Keratinocyte (primary cell): ENCODE results near the gene PRKAA2. TPM values are rescaled to one million over a fixed set of nuclear protein-coding genes. Genes with fewer than 3 reads are reported as not detected.
A peak's percentile ranks its signal among the peaks of the same experiment; 100 is the strongest.

ENCODE experiments used
- DNase-seq: peaks from one replicate; pipeline ENCODE4 v3.0.0-alpha.2; 2011; ENCODE audit warnings: low read depth, missing footprints, low spot score
- FAIRE-seq: peaks from 2 replicates; lab custom pipeline; 2011; peaks lifted over from hg19 to GRCh38; lab: Jason Lieb, UNC
- H2AFZ ChIP-seq: 2 replicates; pipeline ENCODE4 v1.6.0; 2012; ENCODE audit warnings: low read length, control low read depth, inconsistent platforms; ENCODE audit not compliant: control insufficient read depth
- H3K27ac ChIP-seq: 2 replicates; pipeline ENCODE4 v1.5.1; 2011; ENCODE audit warnings: low read length; ENCODE audit not compliant: control insufficient read depth, insufficient read depth
- H3K27me3 ChIP-seq: 3 replicates; pipeline ENCODE4 v1.6.0; 2011; ENCODE audit warnings: low read length; ENCODE audit not compliant: control insufficient read depth, insufficient read depth; ENCODE audit errors: extremely low read depth
- H3K36me3 ChIP-seq, 2 experiments: 2 replicates in 1 of 2; 3 replicates in 1 of 2; pipeline ENCODE4 v1.5.1; 2011; ENCODE audit warnings: low read length in 2 of 2, mild to moderate bottlenecking in 1 of 2; ENCODE audit not compliant: control insufficient read depth in 2 of 2, insufficient read depth in 2 of 2; ENCODE audit errors: extremely low read depth in 1 of 2
- H3K4me1 ChIP-seq: 3 replicates; pipeline ENCODE4 v1.5.1; 2011; ENCODE audit warnings: low read length; ENCODE audit not compliant: control insufficient read depth, insufficient read depth; ENCODE audit errors: extremely low read depth
- H3K4me2 ChIP-seq: 3 replicates; pipeline ENCODE4 v1.6.0; 2011; ENCODE audit warnings: low read depth, low read length; ENCODE audit not compliant: control insufficient read depth, insufficient read depth; ENCODE audit errors: extremely low read depth
- H3K4me3 ChIP-seq, 3 experiments: fragments of 200-600 bp in 1 of 3; sonication (generic) in 1 of 3; 2 replicates in 2 of 3; 3 replicates in 1 of 3; pipeline ENCODE4 v1.5.1; 2011 to 2016; ENCODE audit warnings: low read length in 3 of 3, mild to moderate bottlenecking in 3 of 3, control low read depth in 2 of 3, inconsistent platforms in 1 of 3, low read depth in 1 of 3, mixed read lengths in 1 of 3, mixed run types in 1 of 3, moderate library complexity in 1 of 3; ENCODE audit not compliant: control insufficient read depth in 2 of 3, insufficient read depth in 2 of 3; ENCODE audit errors: extremely low read depth in 1 of 3
- H3K79me2 ChIP-seq: 2 replicates; pipeline ENCODE4 v1.6.0; 2012; ENCODE audit warnings: low read length; ENCODE audit not compliant: control insufficient read depth, insufficient read depth
- H3K9ac ChIP-seq: 3 replicates; pipeline ENCODE4 v1.6.0; 2011; ENCODE audit warnings: low read length; ENCODE audit not compliant: control insufficient read depth, insufficient read depth; ENCODE audit errors: extremely low read depth
- H3K9me1 ChIP-seq: 3 replicates; pipeline ENCODE4 v1.6.0; 2011; ENCODE audit warnings: low read length; ENCODE audit not compliant: control insufficient read depth, insufficient read depth; ENCODE audit errors: extremely low read depth
- H3K9me3 ChIP-seq: 2 replicates; pipeline ENCODE4 v1.5.1; 2012; ENCODE audit warnings: low read depth, low read length; ENCODE audit not compliant: control insufficient read depth
- H4K20me1 ChIP-seq: 3 replicates; pipeline ENCODE4 v1.6.0; 2011; ENCODE audit warnings: low read length; ENCODE audit not compliant: control insufficient read depth, insufficient read depth; ENCODE audit errors: extremely low read depth
- EZH2 ChIP-seq: IDR thresholded peaks from one replicate; pipeline ENCODE4 v1.6.1; 2012; ENCODE audit warnings: inconsistent platforms, mild to moderate bottlenecking, low read length, moderate library complexity
- dilution Hi-C: fragments of 300-500 bp; cut with MboI; formaldehyde crosslinking; loops from one replicate; pipeline ENCODE4 v1.7.0; 2020; ENCODE audit warnings: low sequenced_read_pairs; ENCODE audit not compliant: extremely low pct_ligation_motif_present
- polyA plus RNA-seq, 5 experiments: library from polyadenylated mRNA; depleted of rRNA in 3 of 5; stranded (reverse) in 3 of 5; stranded (forward) in 1 of 5; unstranded in 1 of 5; fragments of >200 nt; gene quantifications; 1 replicate in 1 of 5; 2 replicates in 3 of 5; 3 replicates in 1 of 5; pipeline versions ENCODE4 v1.2.1 to v1.2.3, GENCODE V29; 2011 to 2012; ENCODE audit warnings: missing spikeins in 2 of 5, low read depth in 1 of 5, low replicate concordance in 1 of 5
- TF ChIP-seq, protein P1 (sequence below), 3 experiments: IDR thresholded peaks in 1 of 3; conservative IDR thresholded peaks in 1 of 3; optimal IDR thresholded peaks in 1 of 3; 2 replicates in 2 of 3; 3 replicates in 1 of 3; pipeline versions ENCODE3 to v1.5.1; 2011; ENCODE audit warnings: low read length in 3 of 3, mild to moderate bottlenecking in 3 of 3, moderate library complexity in 2 of 3, control low read depth in 1 of 3, inconsistent platforms in 1 of 3; ENCODE audit not compliant: insufficient read depth in 2 of 3; ENCODE audit errors: extremely low read depth in 1 of 3

PRKAA2 gene
- polyA plus RNA-seq, 1 donor (not counting 4 experiments of a cell fraction or from before 2014, with no cell fraction given): 0.21 TPM

DNA sequence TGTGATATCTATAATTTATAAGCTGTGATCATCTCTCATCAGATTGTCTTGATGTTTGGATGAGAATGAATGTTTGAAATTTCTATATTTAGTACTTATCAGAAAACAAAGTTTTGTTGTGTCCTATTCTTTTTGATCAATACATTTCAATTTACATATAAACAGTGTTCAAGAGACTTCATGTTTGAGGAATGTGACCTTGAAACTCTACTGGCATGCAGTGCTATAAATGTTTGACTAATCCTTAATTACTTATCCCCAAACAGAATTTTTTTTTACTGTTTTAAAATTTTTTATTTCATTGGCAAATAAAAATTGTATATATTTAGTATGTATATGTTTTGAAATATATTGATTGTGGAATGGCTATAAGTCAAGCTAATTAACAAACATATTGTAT is 1.5 kb upstream of the PRKAA2 start:
- H3K9me3 ChIP-seq: no peaks in the 10 kb centered on the region
- DNase-seq: no peak
- H3K9ac ChIP-seq: no peak overlapping the region
- H3K4me1 ChIP-seq: peaks cover 5% of the 10 kb centered on the region
- no peaks in the 10 kb centered on the region for H4K20me1 ChIP-seq
- peaks cover 18% of the 10 kb centered on the region for H3K27me3 ChIP-seq
- no peak overlapping the region for H3K4me2 ChIP-seq
- H3K36me3 ChIP-seq: no peaks in the 10 kb centered on the region
- no peaks in the 10 kb centered on the region for H3K9me1 ChIP-seq
- TF ChIP-seq EZH2: no peak
- TF ChIP-seq, protein P1, sequence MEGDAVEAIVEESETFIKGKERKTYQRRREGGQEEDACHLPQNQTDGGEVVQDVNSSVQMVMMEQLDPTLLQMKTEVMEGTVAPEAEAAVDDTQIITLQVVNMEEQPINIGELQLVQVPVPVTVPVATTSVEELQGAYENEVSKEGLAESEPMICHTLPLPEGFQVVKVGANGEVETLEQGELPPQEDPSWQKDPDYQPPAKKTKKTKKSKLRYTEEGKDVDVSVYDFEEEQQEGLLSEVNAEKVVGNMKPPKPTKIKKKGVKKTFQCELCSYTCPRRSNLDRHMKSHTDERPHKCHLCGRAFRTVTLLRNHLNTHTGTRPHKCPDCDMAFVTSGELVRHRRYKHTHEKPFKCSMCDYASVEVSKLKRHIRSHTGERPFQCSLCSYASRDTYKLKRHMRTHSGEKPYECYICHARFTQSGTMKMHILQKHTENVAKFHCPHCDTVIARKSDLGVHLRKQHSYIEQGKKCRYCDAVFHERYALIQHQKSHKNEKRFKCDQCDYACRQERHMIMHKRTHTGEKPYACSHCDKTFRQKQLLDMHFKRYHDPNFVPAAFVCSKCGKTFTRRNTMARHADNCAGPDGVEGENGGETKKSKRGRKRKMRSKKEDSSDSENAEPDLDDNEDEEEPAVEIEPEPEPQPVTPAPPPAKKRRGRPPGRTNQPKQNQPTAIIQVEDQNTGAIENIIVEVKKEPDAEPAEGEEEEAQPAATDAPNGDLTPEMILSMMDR (optimal IDR thresholded peaks at IDR 0.05 in 1 of 3, IDR thresholded peaks at IDR 0.05 in 1 of 3, conservative IDR thresholded peaks at IDR 0.05 in 1 of 3; ENCODE audit: extremely low read depth in 1 of 3, insufficient read depth in 2 of 3, low read length in 3 of 3): no peak
- dilution Hi-C loops: no loop called here
- H3K79me2 ChIP-seq: no peaks in the 10 kb centered on the region
- no peak overlapping the region for H3K27ac ChIP-seq
- H3K4me3 ChIP-seq: no peak overlapping the region
- FAIRE-seq: no peak
- no peak overlapping the region for H2AFZ ChIP-seq

DNA sequence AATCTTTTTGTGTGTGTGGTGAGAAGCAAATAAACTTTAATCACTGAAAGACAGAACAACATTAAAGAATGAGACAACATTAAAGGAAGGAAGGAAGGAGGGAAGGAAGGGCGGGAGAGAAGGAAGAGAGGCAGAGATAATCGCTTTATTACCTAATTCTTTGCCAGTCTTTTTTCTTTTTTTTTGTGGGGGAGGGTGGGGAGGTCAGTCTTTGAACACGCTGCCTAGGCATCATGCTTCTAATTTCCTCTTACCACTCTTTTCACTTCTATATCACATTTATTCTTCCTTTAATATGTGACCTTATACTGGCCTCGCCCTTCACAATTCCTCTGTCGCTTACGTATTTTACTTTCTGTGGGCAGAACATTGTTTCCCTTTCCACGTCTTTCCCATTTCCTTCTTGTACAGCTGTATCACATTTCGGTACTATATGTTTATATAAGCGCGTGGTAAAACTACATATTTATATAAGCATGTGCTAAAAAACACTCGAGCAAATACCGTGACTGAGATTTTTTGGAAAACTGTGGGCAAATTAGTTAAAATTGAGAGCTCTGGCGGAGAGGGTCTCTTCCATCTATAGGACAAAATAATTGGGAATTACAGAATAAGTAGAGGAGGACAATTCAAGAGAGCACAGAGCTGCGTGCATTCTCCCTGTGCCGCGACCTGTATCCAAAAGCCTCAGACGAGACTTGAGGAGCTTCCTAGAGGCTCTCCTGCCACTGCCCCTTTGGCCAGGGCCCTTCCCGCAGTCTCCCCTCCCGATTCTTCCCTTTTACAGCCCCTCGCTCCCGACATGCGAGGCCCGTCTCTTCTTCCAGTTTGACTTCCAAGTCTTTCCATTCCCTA is 823 bp upstream of the PRKAA2 start:
- H3K36me3 ChIP-seq: no peaks in the 10 kb centered on the region
- TF ChIP-seq, protein P1 (optimal IDR thresholded peaks at IDR 0.05 in 1 of 3, IDR thresholded peaks at IDR 0.05 in 1 of 3, conservative IDR thresholded peaks at IDR 0.05 in 1 of 3; ENCODE audit: extremely low read depth in 1 of 3, insufficient read depth in 2 of 3, low read length in 3 of 3): no peak
- TF ChIP-seq EZH2: no peak
- peak overlapping the region; percentile 90 for H3K4me2 ChIP-seq
- no peaks in the 10 kb centered on the region for H3K9me3 ChIP-seq
- peak overlapping the region; percentile 70 for H2AFZ ChIP-seq
- no peaks in the 10 kb centered on the region for H3K9me1 ChIP-seq
- no peaks in the 10 kb centered on the region for H3K79me2 ChIP-seq
- H3K9ac ChIP-seq: peak overlapping the region; percentile 33
- H4K20me1 ChIP-seq: no peaks in the 10 kb centered on the region
- no peak overlapping the region for H3K27ac ChIP-seq
- H3K4me1 ChIP-seq: peaks cover 5% of the 10 kb centered on the region
- FAIRE-seq (no peak), DNase-seq (no peak)
- peaks cover 21% of the 10 kb centered on the region for H3K27me3 ChIP-seq
- peak overlapping the region; percentile 42 to 68 (median 63) for H3K4me3 ChIP-seq
- dilution Hi-C loops: no loop called here
